ENCODE data around the gene NLRP6. TPM values are rescaled to one million over a fixed set of nuclear protein-coding genes. Genes with fewer than 3 reads are reported as not detected.

NLRP6 gene
- total RNA-seq (2022; extraction: Qiagen RNA extraction) = not detected in 5 replicates

DNA sequence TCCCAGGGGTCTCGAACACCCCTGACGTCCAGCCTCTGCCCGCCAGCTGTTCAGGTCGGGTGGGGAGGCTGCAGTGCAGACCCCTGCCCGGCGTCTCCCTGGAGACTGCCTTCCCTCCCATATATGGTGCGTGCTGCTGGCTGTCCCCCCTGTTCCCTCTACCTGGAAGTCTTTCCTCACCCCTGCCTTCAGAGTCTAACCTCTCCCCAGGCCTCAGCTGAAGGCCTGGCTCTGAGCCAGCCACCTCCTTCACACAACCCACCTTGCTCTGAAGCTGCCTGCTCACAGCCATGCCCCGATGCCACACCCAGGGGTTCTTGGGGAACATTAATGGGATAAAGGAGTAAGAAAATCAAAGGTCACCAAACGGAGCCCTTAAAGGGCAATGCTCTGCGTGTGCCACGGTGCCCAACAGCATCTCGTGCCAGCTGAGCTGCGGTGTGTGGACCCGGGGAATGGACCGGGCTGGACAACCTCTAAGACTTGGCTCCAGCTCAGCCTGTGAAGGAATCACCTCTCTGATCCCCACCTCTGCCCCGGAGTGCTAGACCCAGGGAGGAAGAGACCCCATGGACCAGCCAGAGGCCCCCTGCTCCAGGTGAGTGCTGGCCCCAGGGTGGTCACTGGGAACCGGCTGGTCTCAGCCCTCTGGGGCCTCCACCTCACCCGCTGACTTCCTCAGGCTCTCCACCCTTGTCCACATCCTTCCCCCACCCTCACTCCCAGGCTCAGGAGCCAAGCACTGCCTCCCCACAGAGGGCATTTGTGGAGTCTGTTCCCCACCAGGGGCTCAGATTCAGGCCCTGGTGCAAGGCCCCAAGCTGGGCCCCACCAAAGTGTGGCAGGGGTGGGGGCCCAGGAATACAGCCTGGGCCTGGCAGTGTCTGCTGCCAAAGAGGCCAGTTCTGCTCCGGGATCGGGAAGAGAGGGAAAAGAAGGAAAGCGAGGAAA lies at the start of gene NLRP6:
Gene NLRP6 (plus strand): TSS at position 407 of the 951 bp plus-strand sequence. CDS start 163 bp downstream, at position 570.

GRCh38 chr11:235997-236773 lies 42.0 kb upstream of the NLRP6 start, which contains the start of gene SIRT3:
Gene SIRT3 (minus strand): TSS chr11:236342. CDS start chr11:236328, 14 bp downstream.

DNA sequence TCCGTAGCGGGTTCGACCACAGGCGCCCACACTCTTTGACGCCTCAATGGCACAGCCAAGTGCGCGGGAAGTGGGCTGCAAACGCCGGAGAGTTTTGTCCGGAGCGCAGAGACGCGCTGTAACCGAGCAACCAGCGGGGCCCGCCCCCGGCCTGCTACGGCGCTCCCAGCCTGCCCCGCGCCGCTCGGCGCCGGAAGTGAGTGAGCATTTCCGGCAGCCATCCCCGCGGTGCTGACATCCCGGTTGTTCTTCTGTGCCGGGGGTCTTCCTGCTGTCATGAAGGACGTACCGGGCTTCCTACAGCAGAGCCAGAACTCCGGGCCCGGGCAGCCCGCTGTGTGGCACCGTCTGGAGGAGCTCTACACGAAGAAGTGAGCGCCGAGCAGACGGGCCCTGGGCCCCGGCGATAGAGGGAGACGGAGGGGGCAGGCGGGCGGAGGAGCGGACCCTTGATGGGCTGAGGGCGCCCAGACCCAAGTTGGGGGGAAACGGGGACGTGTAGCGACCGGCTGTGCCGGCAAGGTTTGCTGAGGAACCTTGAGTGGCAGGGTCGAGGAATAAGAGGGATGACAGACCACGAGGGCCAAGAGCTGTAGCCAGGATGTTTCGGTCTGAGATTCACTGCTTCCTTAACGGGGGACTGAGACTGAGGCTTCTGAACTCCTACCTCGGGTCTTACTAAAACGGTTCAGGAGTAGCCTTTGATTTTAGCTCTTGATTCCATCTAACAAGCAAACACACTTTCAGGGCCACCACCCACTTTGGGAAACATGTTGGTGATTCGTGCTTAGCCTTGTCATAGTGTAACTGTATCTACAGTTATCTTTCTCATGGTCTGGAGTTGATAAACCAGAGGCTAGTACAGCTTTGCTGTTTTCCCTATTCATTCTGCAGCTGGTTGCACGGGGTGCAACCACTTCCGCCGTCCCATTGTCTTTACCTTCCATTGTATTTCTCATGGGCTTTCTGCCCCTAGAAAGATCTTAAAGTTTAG lies 41.1 kb upstream of the NLRP6 start, which contains the start of gene PSMD13:
Gene PSMD13 (plus strand): TSS at position 203 of the 994 bp plus-strand sequence. CDS start 74 bp downstream, at position 277.

GRCh38 chr11:288478-289397 lies 10.5 kb downstream of the NLRP6 start, which contains the start of gene PGGHG:
Gene PGGHG (plus strand): TSS chr11:289126. CDS start chr11:289817, 691 bp downstream.

GRCh38 chr11:299081-299891 lies 21.1 kb downstream of the NLRP6 start, which contains the start of gene IFITM5:
Gene IFITM5 (minus strand): TSS chr11:299526. CDS start chr11:299490, 36 bp downstream.

GRCh38 chr11:307766-308708 lies 29.8 kb downstream of the NLRP6 start, which contains the start of gene IFITM2:
Gene IFITM2 (plus strand): TSS chr11:307816. CDS start chr11:308193, 377 bp downstream.

GRCh38 chr11:313787-314553 lies 35.8 kb downstream of the NLRP6 start, which contains the start of gene IFITM1:
Gene IFITM1 (plus strand): TSS chr11:314040. CDS start chr11:314171, 131 bp downstream.

Other genes starting within 250 kb of the NLRP6 start
- not detected in 5 replicates for gene SCGB1C1, start 85.3 kb upstream of the NLRP6 start, total RNA-seq (2022; extraction: Qiagen RNA extraction)
- gene BET1L, start 71.0 kb upstream of the NLRP6 start, total RNA-seq (2022; extraction: Qiagen RNA extraction) = 37.3 to 46.4 TPM (median 44.1 TPM) in 5 replicates
- gene RIC8A, start 70.7 kb upstream of the NLRP6 start, total RNA-seq (2022; extraction: Qiagen RNA extraction) = 117 to 140 TPM (median 122 TPM) in 5 replicates
- 18.1 to 24.4 TPM (median 19.8 TPM) in 5 replicates for gene SIRT3, start 42.1 kb upstream of the NLRP6 start, total RNA-seq (2022; extraction: Qiagen RNA extraction)
- 166 to 190 TPM (median 177 TPM) in 5 replicates for gene PSMD13, start 41.4 kb upstream of the NLRP6 start, total RNA-seq (2022; extraction: Qiagen RNA extraction)
- gene PGGHG, start 10.7 kb downstream of the NLRP6 start, total RNA-seq (2022; extraction: Qiagen RNA extraction) = 6.8 to 14.5 TPM (median 11.5 TPM) in 5 replicates
- not detected in 5 replicates for gene IFITM5, start 21.1 kb downstream of the NLRP6 start, total RNA-seq (2022; extraction: Qiagen RNA extraction)
- gene IFITM2, start 29.4 kb downstream of the NLRP6 start, total RNA-seq (2022; extraction: Qiagen RNA extraction) = 57.0 to 66.9 TPM (median 63.2 TPM) in 5 replicates
- 0.36 to 0.80 TPM (median 0.52 TPM) in 5 replicates for gene IFITM1, start 35.6 kb downstream of the NLRP6 start, total RNA-seq (2022; extraction: Qiagen RNA extraction)
- 23.0 to 37.6 TPM (median 29.5 TPM) in 5 replicates for gene IFITM3, start 42.5 kb downstream of the NLRP6 start, total RNA-seq (2022; extraction: Qiagen RNA extraction)
- gene B4GALNT4, start 91.1 kb downstream of the NLRP6 start, total RNA-seq (2022; extraction: Qiagen RNA extraction) = 11.8 to 23.3 TPM (median 18.8 TPM) in 5 replicates
- gene PKP3, start 115.8 kb downstream of the NLRP6 start, total RNA-seq (2022; extraction: Qiagen RNA extraction) = 24.1 to 42.6 TPM (median 38.1 TPM) in 5 replicates
- gene SIGIRR, start 136.6 kb downstream of the NLRP6 start, total RNA-seq (2022; extraction: Qiagen RNA extraction) = 62.5 to 93.9 TPM (median 85.8 TPM) in 5 replicates
- 0.64 to 1.3 TPM (median 0.88 TPM) in 5 replicates for gene ANO9, start 163.6 kb downstream of the NLRP6 start, total RNA-seq (2022; extraction: Qiagen RNA extraction)
- 33.8 to 48.0 TPM (median 43.2 TPM) in 5 replicates for gene PTDSS2, start 171.9 kb downstream of the NLRP6 start, total RNA-seq (2022; extraction: Qiagen RNA extraction)
- gene RNH1, start 228.8 kb downstream of the NLRP6 start, total RNA-seq (2022; extraction: Qiagen RNA extraction) = 130 to 184 TPM (median 173 TPM) in 5 replicates

All from A549 treated with Mapracorat at 1 μM for 4 hours (cell line).